ENCODE data around the gene AKIRIN2.
"Not testable (repeated sequence)": the region's sequence is repeated elsewhere in the genome, so short reads cannot be mapped to it uniquely, and the experiment has no call there.

AKIRIN2 gene

DNA sequence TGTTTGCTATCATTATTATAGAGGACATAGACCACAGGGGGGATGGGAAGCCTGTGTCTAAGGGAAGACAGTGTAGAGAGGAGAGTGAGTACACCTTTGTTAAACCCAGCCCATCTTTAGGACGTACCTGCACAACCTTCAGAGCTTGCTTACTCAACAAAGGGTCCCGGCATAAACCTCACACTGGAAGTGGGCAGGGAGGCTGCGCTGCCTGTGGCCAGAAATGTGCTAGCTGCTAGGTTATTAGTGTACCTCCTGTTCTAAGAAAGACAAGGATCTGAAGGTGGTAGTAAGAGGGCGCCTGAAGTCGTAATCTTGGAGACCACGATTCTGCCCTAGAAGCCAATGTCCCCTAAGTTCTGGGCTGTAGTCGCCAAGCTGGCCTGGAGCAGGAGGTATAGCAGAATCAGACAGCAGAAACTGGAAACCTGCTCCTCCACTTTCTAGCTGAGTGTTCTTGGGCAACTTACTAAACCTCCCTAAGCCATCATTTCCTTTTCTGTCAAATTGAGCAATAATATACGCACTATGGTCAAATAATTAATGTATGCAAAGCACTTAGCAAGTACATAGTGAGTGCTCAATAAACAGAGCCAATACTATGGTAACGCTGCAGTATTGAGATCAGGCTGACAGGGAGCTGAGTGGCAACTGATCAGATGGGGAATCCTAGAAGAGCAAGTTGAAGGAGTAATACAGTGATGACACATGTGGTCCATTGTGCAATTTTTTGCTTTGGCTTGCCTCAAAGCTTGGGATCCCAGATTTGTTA lies 16.8 kb upstream of the AKIRIN2 start:
- DNase-seq (ENCODE audit: low read depth in 2 of 3, low spot score in 2 of 3): no peak

DNA sequence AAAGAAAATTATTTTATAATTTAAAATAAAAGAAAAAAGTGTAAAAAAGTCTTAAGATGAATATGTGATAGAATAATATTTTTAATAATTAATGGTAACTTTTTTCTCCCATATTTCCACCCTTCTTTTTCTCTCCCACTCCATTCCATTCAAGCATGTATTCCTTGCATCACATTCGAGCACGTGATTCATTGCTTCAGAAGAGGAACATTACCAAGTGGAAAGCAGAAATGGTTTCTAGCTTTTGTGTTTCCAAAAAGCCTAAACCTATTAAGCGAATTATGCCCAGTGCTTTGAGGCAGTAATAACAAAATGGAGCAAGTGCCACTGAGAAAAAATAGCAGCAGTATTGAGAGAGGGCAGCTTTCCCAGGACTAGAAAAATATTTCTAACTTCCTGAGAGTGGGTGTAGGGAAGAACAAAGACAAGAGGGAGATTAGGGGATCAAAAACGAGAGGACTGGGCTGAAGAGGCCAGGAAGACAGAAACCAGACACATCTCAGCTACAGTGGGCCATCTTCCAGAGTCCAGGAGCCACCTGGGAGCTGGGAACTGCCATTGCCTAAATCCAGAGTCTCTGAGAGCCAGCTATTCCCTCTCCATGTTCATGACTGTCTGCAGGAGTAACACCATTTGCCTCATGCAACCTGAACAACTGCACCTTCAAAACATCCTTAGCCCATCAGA lies 15.0 kb upstream of the AKIRIN2 start:
- no peak for DNase-seq (ENCODE audit: low read depth in 2 of 3, low spot score in 2 of 3)

DNA sequence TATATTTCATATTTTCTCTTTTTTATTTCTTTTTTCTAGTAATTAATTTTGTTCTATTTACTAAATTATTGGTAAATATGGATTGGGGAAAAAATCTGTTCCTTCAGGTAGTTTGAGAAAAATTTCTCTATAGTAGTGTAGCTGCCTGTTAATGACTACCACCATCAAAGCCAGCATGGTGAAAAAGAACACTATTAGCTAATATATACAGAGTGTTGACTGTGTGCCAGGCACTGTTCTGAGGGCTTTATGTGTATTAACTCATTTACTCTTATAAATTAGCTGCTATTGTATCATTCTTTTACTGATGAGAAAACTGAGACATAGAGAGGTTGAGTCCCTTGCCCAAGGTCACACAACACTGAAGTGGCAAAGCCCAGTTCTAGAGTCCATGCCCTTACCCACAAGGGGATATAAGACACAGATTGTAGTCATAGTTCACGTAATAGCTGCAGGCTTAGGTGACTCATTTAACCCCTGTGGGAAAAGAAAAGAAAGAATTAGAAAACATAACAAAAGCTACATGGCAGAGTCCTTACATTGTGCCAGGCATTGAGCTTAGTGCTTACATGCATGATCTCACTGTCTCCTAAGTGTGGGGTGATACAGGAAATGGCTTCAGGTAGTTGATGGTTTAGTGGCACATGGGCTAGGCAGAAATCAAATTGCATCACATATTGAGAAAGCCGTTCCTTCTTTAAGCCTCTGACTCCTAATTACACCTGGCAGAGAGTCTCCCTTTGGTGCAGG lies 12.2 kb upstream of the AKIRIN2 start:
- DNase-seq (ENCODE audit: low read depth in 2 of 3, low spot score in 2 of 3): no peak

DNA sequence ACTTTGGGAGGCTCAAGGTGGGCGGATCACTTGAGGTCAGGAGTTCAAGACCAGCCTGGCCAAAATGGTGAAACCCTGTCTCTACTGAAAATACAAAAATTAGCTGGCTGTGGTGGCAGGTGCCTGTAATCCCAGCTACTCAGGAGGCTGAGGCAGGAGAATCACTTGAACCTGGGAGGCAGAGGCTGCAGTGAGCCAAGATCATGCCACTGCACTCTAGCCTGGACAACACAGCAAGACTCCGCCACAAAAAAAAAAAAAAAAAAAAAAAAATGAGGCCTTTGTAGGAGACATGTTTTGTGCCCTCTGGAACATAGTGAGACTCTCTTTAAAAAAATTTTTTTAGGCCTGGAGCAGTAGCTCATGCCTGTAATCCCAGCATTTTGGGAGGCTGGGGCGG lies 10.7 kb upstream of the AKIRIN2 start:
- not testable (repeated sequence) for DNase-seq (ENCODE audit: low read depth in 2 of 3, low spot score in 2 of 3)

DNA sequence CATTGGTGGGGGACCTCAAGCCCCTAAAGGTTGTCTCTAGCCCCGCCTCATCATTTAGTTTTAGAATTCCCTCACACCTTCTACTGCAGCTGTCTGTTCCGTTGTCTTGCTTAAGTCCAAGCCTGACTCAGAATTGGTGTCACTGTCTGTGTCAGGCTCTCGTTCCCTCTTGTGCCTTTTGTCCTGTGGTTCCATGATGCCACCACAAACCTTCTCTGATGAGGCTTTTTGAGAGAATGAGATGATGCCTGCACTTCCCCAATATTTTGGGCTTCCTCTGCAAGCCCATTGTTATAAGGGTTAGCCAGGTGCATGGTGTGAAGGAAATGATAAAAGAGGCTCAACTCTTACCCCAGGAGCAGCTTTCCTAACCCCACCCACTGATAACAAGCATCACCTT lies 8.1 kb upstream of the AKIRIN2 start:
- no peak for DNase-seq (ENCODE audit: low read depth in 2 of 3, low spot score in 2 of 3)

DNA sequence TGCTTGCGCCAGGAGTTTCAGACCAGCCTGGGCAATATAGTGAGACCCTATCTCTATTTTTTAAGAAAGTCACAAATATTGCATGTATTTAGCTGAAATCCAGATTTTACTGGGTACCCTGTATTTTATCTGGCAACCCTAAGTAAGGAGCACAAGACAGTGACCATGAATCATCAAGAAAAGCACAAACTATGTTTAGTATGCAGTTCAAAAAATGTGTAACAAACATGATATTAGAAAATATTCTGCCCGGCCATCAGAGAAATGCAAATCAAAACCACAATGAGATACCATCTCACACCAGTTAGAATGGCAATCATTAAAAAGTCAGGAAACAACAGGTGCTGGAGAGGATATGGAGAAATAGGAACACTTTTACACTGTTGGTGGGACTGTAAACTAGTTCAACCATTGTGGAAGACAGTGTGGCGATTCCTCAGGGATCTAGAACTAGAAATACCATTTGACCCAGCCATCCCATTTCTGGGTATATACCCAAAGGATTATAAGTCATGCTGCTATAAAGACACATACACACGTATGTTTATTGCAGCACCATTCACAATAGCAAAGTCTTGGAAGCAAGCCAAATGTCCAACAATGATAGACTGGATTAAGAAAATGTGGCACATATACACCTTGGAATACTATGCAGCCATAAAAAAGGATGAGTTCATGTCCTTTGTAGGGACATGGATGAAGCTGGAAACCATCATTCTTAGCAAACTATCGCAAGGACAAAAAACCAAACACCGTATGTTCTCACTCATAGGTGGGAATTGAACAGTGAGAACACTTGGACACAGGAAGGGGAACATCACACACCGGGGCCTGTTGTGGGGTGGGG lies 6.8 kb upstream of the AKIRIN2 start:
- not testable (repeated sequence) for DNase-seq (ENCODE audit: low read depth in 2 of 3, low spot score in 2 of 3)

DNA sequence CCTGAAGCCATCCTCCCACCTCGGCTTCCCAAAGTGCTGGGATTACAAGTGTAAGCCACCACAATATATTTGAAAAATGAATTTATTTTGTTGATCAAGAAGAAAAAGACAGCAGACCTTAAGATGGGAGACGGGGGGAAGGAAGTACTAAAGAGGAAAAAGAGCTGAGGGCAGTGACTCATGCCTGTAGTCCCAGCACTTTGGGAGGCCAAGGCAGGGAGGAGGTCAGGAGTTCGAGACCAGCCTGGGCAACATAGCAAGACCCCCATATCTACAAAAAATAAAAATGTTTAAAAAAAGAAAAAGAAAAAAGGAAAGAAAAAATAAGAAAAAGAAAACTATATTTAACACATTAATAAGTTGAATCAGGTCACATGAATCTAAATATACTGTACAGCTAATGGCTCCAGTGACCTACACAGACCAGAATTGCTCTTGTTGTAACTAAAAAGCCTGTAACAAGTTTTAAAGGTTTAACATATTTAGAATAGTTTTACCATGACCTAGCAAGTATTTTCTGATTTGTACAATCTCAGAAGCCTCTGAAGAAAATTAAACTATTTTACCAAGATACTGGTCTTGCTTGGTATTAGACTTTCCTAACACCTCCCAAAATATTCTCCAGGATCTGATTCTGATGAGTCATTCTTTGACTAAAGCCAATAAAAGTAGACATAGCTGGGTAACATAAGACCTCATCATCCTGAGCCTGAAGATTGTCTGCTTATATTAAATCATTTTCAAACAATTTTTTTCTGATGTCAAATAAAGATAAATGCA lies 4.3 kb upstream of the AKIRIN2 start:
- DNase-seq (ENCODE audit: low read depth in 2 of 3, low spot score in 2 of 3): no peak

DNA sequence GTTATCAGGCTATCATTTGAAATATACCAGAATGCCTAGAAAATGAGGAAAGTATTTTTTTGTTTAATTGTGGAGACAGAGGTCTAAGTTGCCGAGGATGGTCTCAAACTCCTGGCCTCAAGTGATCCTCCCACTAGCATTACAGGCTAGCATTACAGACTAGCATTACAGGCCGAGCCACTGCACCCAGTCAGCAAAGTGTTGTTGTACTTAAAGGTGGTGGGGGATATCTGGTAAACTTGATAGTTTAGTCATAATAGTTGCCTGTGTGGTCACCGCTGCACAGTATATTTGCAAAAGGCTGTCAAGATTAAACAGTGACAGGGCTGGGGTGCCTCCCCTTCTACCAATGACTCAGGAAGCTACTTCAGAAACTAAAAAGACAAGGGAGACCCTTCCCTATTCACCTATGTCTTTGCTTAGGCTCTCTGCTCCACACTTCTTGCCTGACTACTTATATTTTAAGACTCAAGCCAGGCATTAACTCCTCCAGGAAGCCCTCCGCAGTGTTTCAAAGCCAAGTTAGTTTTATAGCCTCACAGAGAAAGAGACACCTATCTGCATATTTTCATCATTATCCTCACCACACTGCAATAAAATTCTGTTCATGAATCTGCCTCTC lies 3.1 kb upstream of the AKIRIN2 start:
- peak in 1 of 3 experiments; percentile 9 for DNase-seq (ENCODE audit: low read depth in 2 of 3, low spot score in 2 of 3)

DNA sequence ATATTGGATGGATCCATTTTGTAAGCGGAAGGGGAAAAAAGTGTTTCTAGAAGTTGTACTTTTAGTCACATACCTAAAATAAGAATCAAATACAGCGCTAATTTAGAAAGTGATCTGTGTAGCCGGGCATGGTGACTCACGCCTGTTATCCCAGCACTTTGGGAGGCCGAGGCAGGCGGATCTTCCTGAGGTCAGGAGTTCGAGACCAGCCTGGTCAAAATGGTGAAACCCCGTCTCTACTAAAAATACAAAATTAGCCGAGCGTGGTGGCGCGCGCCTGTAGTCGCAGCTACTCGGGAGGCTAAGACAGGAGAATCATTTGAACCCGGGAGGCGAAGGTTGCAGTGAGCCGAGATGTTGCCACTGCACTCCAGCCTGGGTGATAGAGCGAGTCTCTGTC lies 1.0 kb upstream of the AKIRIN2 start:
- not testable (repeated sequence) for DNase-seq (ENCODE audit: low read depth in 2 of 3, low spot score in 2 of 3)

DNA sequence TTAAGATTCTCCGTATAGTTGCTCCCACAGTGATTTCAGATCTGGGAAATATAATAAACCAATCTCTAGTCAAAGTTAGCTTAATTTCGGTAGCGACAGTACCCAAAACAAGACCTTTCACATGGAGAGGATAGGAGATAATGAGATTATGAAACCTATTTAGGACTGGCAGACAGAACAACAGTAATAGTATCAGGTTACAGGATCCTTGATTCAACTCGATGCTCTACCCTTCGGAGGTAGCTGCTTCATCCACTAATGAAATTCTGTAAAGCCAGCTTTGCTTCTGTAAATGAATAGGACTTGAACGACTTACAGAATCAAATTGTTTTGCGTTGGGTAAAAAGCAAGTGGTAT lies 534 bp upstream of the AKIRIN2 start:
- no peak for DNase-seq (ENCODE audit: low read depth in 2 of 3, low spot score in 2 of 3)

DNA sequence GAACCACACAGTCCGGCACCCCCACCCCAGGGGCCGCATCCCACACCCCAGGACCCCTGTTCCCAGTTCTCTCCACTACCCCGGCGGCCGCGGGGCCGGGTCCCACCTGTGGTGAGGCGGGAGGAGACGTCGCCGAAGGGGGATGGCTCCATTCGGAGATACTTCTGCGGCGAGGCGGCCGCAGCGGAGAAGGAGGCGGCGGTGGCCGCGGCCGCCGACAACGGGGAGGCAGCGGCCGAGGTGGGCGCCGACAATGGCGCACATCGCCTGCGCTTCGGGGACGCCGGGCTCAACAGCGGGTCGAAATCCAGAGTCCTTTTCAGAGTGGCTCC lies 723 bp downstream of the AKIRIN2 start:
- no peak for DNase-seq (ENCODE audit: low read depth in 2 of 3, low spot score in 2 of 3)

DNA sequence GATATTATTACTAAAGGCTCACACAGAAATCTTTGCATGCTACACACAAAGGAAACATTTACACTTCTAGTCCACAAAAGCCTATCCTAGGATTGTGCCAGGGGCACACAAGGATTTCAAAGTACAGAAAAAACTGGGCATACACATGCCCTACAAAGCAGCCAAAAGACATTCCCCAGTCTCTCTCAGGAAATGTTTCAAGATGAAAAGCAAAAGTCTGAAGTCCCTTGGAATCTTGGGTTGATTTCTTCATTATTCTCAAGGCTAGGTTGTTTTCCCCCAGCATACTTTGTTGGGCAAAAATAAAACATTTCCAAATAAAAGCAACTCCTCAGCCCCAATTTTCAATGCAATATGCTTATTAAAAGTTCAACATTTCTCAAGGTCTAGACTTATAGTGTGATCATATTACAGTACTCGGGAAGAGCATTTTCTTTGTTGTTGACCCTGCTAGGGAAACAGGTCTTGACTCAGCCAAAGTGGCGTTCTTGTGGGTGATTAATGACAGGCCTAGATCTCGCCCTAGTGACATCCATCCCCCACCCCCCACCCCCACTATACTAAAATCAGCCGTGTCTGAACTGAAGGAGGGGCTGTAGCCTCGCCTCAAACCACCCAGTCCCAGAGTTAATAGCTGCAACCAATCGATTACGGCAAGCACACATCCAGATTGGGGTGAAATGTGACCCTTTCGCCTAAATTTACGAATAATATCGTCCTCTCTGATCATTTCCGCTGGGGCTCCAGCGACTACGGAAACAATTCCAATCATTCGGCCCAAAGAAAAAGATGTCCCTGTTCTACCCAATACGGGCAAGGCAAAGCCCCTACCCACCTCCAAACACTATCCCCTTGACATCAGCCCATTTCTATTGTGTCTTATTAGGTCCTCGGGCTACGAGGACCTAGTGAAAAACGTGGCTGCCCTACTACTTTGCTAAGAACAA lies 1.4 kb downstream of the AKIRIN2 start:
- no peak for DNase-seq (ENCODE audit: low read depth in 2 of 3, low spot score in 2 of 3)

DNA sequence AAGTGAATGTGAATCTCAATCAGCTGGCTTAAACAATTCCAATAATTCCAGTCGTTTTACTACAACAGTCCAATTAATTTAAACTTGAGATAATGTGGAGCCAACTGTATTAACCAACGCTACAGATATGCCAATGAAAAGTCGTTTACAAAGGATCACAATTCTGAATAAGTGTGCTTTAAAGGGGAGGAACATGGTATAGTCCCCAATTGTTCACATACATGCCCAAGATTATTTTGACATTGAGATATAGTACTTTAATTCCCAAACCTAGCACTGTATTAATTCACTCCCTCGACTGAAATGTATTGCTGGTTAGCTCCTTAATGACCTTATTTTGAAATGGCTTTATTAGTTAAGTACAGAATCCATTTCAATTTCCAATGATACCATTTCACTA lies 2.5 kb downstream of the AKIRIN2 start:
- DNase-seq (ENCODE audit: low read depth in 2 of 3, low spot score in 2 of 3): no peak

DNA sequence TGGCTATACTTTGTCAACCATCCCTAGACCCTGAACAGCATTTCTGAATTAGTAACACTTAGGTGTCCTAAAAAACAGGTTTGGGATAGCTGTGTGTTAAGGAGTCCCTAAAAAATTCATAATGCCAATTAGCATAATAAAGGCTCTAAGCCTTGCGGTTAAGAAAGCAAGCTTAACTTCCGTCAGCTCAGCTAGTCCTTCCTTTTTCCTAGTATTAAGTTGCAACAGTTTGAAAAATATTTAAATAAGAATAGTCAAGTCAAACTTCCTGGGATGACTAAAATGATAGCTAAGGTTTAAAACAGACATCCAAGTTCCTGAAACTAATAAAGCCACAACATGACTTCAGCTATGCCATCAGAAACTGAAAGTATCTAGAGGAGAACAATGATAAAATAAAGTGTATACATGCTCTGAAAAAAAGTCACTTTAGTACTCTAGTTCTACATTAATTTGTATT lies 3.5 kb downstream of the AKIRIN2 start:
- no peak for DNase-seq (ENCODE audit: low read depth in 2 of 3, low spot score in 2 of 3)

DNA sequence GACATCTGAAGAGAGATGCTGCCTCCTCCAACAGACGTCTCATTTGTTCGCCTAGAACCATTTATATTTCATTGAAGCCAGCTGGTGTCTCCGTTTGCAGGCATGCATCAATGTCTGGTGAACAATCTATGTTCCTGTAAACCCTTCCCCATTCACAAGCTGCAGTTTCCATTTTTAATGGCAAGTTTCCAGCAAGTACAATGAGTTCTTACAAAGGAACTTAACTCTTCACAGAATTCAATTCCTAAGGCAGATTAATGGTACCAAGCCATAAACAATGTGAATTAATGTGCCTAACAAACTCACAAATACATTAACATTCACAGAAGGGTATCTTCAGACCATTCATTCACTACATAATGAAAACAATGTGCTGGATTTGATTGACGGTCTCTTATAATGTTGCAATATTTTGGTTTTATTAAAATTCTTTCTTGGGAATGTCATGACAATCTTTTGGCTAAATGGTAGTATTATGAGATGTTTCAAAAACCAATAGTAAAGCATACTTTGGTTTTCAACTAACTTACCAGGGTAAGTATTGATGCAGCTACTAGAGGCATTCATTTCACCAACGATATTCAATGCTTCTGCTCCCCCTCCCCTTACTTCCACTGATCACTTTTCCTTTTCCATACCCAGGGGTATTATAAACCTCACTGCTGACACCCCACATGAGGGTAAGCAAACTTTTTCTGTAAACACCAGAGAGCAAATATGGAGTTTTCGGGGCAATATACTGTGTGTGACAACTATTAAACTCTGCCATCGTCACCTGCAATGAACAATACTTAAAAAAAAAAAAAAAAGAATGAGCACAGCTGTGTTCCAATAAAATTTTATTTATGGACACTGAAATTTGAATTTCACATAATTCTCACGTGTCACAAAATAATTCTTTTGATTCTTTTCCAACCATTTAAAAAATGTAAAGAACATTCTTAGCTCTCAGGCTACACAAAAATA lies 4.2 kb downstream of the AKIRIN2 start:
- no peak for DNase-seq (ENCODE audit: low read depth in 2 of 3, low spot score in 2 of 3)

DNA sequence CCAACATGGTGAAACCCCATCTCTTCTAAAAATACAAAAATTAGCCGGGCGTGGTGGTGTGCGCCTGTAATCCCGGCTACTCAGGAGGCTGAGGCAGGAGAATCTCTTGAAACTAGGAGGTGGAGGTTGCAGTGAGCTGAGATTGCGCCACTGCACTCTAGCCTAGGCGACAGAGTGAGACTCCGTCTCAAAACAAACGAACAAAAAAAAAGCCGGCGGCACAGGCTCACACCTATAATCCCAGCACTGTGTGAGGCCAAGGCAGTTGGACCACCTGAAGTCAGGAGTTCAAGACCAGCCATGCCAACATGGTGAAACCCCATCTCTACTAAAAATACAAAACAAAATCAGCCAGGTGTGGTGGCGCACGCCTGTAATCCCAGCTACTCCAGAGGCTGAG lies 5.2 kb downstream of the AKIRIN2 start:
- DNase-seq (ENCODE audit: low read depth in 2 of 3, low spot score in 2 of 3): not testable (repeated sequence)

DNA sequence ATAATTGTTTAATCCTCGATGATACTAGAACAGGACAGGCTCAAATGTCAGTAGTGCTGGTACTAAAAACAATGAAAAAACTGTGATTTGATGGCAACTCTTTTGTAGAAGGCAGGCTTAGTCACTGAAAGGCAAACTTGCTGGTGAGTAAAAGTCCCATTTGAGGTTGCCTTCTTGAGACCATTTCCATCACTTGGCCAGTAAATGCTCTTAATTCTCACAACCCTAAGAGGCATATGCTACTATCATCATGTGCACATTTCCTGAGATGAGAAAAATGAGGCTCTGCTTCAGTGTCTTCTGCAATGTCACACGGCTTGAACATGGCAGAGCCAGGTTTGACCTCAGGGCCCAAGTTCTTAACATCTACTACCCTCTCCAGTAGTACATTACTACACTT lies 9.9 kb downstream of the AKIRIN2 start:
- no peak for DNase-seq (ENCODE audit: low read depth in 2 of 3, low spot score in 2 of 3)

DNA sequence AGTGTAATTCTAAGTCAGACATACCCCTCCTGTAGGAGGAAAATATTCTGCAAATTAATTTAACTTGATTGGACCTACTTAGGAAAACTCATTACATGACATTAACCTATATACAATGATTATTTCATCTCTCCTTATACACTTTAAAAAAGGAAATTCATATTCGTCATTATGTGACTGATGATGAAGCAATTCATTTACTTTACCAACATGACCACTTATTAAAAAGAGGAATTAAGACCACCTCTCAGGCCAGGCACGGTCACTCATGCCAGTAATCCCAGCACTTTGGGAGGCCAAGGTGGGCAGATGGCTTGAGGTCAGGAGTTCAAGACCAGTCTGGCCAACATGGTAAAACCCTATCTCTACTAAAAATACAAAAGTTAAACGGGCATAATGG lies 11.6 kb downstream of the AKIRIN2 start:
- no peak for DNase-seq (ENCODE audit: low read depth in 2 of 3, low spot score in 2 of 3)
